SK-N-MC (cell line): ENCODE results near the gene PSG2.
"Not testable (repeated sequence)": the region's sequence is repeated elsewhere in the genome, so short reads cannot be mapped to it uniquely, and the experiment has no call there.

Experiments
- EZH2 ChIP-seq: fragments of 200-600 bp; sonication (generic); IDR thresholded peaks from one replicate; pipeline ENCODE4 v1.6.1; 2017; ENCODE audit warnings: antibody characterized with exemption
- FOXP2 ChIP-seq: optimal IDR thresholded peaks from 2 replicates; pipeline ENCODE3; 2011; ENCODE audit warnings: mild to moderate bottlenecking, moderate library complexity; ENCODE audit not compliant: insufficient read depth; ENCODE audit errors: extremely low read length, control extremely low read depth
- POLR2AphosphoS5 ChIP-seq: IDR thresholded peaks from 2 replicates; pipeline ENCODE4 v1.6.1; 2012; ENCODE audit warnings: mild to moderate bottlenecking, low read depth, low read length, borderline replicate concordance

DNA sequence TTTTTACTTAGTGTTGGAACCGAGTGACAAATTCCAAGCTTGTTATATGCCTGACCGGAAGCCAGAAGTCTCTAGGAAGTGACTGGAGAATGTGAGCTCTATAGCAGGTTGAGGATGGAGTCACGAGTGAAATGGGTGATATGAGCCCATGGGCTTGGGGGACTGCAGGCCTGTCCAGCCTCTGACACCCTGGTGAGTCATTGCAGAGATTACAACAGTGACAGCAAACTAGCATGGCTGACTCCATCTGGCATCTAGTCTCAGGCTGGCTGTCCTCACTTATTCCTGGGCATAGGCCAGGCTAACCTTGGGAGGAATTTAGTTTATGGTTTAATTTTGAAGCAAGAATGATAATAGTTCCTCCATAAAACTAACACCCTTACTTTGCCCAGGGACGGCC is 4.6 kb downstream of the PSG2 start:
- TF ChIP-seq POLR2AphosphoS5, EZH2, FOXP2: not testable (repeated sequence)
